HL-60 (cell line): ENCODE results near the gene RASL10A.

Experiments used
- DNase-seq, 2 experiments: peaks; one replicate each; pipeline ENCODE4 v3.0.0-alpha.2; 2010 to 2020; ENCODE audit warnings: low read depth in 1 of 2, low spot score in 1 of 2
- H3K27ac ChIP-seq: fragments of 250-450 bp; sonication (Bioruptor Pico); replicated peaks from 2 replicates; pipeline ENCODE4 v1.5.1; 2020; ENCODE audit warnings: mild to moderate bottlenecking, moderate library complexity
- H3K27me3 ChIP-seq: fragments of 250-450 bp; sonication (Bioruptor Pico); 2 replicates; pipeline ENCODE4 v1.5.1; 2021; ENCODE audit warnings: mild to moderate bottlenecking, moderate library complexity; ENCODE audit not compliant: insufficient read depth, poor library complexity, severe bottlenecking
- H3K4me3 ChIP-seq: replicated peaks from 2 replicates; pipeline ENCODE4 v1.5.1; 2011; ENCODE audit warnings: mild to moderate bottlenecking, control low read depth, low read length; ENCODE audit not compliant: insufficient read depth
- GABPA ChIP-seq: IDR thresholded peaks from 2 replicates; pipeline ENCODE4 v1.6.1; 2012; ENCODE audit warnings: low read depth
- POLR2AphosphoS5 ChIP-seq: IDR thresholded peaks from 2 replicates; pipeline ENCODE4 v1.6.1; 2012; ENCODE audit warnings: low read depth
- SPI1 ChIP-seq: IDR thresholded peaks from 2 replicates; pipeline ENCODE4 v1.6.1; 2012; ENCODE audit warnings: low read depth, mild to moderate bottlenecking, borderline replicate concordance
- TF ChIP-seq, protein P1 (sequence below): IDR thresholded peaks from one replicate; pipeline ENCODE4 v1.5.1; 2011; ENCODE audit warnings: low read length, control low read depth, inconsistent platforms; ENCODE audit not compliant: insufficient read depth
- TF ChIP-seq, protein P2 (sequence below): IDR thresholded peaks from 2 replicates; pipeline ENCODE4 v1.6.1; 2012; ENCODE audit warnings: low read depth; ENCODE audit not compliant: insufficient replicate concordance

Gene RASL10A

DNA sequence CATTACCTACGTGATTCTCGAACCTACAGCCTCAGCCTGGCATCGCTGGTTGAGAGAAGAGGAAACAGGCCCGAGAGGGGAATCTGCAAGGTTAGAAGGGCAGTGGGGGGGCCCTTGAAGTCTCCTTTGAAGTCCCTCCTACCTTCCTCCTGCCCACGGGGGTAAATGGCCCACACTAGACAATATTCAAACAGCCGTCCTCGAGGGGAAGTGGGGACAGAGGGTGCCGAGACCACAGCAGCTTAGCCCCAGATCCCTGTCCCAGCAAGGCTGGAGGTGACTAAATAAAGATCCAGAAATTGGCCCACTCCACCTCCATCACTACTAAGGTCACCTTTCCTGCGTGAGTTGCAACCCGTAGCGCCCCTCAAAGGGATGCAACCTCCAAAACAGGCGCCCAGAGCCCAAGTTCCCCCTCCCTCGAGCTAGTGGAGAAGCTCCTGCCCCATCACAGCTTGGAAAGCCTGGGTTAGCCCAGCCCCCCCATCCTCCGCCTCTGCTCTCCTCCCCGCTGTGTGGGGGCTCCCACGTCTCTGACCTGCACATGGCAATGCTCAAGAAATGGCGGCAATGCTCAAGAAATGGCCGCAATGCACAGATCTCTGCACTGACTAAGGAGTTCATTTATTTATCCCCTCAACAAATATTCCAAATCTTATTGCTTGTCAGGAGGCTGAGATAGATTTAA, 788 bp upstream of the RASL10A start:
- H3K27me3 ChIP-seq: peaks cover 40% of the 10 kb centered on the region
- no peak for DNase-seq
- no peak for TF ChIP-seq POLR2AphosphoS5
- no peak for TF ChIP-seq GABPA
- TF ChIP-seq, protein P1, sequence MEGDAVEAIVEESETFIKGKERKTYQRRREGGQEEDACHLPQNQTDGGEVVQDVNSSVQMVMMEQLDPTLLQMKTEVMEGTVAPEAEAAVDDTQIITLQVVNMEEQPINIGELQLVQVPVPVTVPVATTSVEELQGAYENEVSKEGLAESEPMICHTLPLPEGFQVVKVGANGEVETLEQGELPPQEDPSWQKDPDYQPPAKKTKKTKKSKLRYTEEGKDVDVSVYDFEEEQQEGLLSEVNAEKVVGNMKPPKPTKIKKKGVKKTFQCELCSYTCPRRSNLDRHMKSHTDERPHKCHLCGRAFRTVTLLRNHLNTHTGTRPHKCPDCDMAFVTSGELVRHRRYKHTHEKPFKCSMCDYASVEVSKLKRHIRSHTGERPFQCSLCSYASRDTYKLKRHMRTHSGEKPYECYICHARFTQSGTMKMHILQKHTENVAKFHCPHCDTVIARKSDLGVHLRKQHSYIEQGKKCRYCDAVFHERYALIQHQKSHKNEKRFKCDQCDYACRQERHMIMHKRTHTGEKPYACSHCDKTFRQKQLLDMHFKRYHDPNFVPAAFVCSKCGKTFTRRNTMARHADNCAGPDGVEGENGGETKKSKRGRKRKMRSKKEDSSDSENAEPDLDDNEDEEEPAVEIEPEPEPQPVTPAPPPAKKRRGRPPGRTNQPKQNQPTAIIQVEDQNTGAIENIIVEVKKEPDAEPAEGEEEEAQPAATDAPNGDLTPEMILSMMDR: no peak
- TF ChIP-seq SPI1: no peak
- H3K4me3 ChIP-seq: no peak overlapping the region
- H3K27ac ChIP-seq: no peak overlapping the region

DNA sequence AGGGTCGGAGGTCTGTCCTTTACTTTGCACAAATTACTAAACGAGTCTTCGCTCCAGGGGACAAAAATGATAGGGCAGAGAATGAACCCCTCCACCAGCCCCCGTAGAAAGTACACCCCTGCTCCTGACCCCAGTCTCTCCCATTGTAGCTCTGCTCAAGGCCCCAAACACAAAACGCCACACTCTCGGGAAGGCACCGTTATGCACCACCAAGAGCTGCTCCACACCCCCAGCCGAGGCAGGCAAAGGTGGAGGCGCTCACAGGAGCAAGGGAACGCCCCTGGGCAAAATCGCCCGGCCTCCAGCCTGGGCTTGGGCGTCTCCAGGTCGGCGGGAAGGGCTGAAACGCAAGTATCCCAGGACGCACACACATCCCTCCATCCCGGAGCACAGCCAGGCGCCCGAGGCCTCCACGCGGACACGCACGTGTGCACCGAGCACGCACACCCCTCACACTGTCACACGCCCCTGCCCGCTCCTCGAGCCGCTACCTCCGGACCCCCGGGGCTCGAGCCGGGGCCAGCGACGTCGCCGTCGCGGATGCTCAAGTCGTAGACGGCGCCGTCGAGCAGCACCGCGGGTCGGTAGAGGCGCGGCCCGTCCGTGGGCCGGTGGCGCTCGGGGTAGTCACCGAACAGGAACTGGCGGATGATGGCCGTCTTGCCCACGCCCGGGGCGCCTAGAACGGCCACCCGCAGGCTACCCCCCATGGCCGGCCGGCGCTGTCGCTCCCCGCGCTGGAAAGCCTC, 786 bp downstream of the RASL10A start:
- H3K4me3 ChIP-seq: no peak overlapping the region
- DNase-seq: no peak
- no peak overlapping the region for H3K27ac ChIP-seq
- TF ChIP-seq SPI1 (no peak), POLR2AphosphoS5 (no peak)
- H3K27me3 ChIP-seq: peaks cover 40% of the 10 kb centered on the region

DNA sequence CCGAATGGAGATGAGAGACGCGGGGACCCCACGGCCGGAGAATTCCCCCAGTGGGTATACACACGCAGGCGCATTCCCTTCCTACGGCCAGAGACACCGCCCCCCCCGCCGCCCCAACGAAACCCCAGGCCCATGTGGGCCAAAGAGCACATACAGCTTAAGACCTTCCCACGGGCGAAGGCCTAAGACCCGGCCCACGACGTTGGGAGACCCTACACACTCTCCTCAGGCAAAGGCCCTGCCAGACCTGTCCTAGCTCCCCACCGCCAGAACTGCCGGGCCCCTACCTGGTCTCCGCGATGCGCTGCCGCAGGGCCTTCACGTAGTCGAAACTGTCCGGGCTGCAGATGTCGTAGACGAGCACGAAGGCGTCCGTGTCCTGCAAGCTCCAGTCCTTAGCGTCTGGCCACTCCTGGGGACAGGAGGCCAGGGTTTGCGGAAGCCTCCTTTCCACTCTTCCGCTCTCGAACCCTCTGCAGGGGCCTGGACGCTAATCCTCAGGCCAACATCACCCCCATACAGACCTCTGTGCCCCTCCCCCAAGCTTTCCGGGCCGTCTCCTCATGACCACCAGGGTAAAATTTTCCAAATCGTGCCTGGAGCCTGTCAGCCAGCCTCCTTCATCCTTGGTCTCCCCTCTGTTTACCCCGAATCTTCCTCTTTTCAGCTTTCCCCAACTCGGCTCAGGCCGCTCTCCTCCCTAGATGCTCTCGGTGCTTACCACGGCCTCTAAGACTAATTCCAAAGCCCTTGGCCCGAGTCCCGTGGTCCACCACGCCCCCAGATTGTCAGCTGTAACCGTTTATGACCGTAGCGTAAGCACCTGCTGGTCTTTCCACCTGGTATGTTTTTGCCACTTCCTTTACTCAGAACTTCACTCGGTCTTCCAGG, 1.7 kb downstream of the RASL10A start:
- TF ChIP-seq, protein P1: no peak
- TF ChIP-seq, protein P2, sequence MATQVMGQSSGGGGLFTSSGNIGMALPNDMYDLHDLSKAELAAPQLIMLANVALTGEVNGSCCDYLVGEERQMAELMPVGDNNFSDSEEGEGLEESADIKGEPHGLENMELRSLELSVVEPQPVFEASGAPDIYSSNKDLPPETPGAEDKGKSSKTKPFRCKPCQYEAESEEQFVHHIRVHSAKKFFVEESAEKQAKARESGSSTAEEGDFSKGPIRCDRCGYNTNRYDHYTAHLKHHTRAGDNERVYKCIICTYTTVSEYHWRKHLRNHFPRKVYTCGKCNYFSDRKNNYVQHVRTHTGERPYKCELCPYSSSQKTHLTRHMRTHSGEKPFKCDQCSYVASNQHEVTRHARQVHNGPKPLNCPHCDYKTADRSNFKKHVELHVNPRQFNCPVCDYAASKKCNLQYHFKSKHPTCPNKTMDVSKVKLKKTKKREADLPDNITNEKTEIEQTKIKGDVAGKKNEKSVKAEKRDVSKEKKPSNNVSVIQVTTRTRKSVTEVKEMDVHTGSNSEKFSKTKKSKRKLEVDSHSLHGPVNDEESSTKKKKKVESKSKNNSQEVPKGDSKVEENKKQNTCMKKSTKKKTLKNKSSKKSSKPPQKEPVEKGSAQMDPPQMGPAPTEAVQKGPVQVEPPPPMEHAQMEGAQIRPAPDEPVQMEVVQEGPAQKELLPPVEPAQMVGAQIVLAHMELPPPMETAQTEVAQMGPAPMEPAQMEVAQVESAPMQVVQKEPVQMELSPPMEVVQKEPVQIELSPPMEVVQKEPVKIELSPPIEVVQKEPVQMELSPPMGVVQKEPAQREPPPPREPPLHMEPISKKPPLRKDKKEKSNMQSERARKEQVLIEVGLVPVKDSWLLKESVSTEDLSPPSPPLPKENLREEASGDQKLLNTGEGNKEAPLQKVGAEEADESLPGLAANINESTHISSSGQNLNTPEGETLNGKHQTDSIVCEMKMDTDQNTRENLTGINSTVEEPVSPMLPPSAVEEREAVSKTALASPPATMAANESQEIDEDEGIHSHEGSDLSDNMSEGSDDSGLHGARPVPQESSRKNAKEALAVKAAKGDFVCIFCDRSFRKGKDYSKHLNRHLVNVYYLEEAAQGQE: no peak
- no peak for DNase-seq
- H3K4me3 ChIP-seq: no peak overlapping the region
- H3K27me3 ChIP-seq: peaks cover 40% of the 10 kb centered on the region
- no peak overlapping the region for H3K27ac ChIP-seq

DNA sequence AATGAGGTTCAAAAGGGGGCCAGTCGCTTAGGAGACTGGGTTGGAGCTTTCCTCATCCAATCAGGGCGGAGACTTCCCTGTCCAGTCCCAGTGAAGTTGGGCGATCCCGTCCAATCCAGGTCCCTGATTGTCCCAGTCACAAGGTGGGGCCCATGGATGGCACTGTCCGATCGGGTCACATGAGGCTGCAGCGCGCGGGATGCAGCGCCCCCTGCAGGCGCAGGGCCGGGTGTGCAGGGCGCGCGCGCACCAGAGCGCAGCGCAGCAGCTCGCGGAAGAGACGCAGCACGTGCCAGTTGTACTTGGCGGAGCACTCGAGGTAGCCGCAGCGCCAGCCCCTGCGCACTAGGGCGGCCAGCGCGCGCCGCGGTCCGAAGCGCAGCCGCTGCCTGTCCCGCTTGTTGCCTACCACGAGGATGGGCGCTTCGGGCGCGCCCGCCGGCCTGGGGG, 2.3 kb downstream of the RASL10A start:
- TF ChIP-seq, protein P1: peak; percentile 34
- TF ChIP-seq, protein P2: no peak
- H3K27me3 ChIP-seq: peaks cover 40% of the 10 kb centered on the region
- H3K4me3 ChIP-seq: no peak overlapping the region
- DNase-seq: peak in 1 of 2 experiments; percentile 38
- H3K27ac ChIP-seq: no peak overlapping the region
